HG03066 (cell line): ENCODE measurements around the gene JMJD1C.

Experiments used
- ATAC-seq: cut with Tn5 transposase; IDR thresholded peaks from one replicate; pipeline ENCODE4 v1.9.1; 2021; ENCODE audit warnings: low read depth; ENCODE audit not compliant: unreplicated experiment

JMJD1C gene

GRCh38 chr10:63483983-63484382 is 18.2 kb upstream of the JMJD1C start:
- no peak for ATAC-seq

GRCh38 chr10:63481815-63482421 is 16.1 kb upstream of the JMJD1C start:
- ATAC-seq = no peak

GRCh38 chr10:63480237-63480636 is 14.5 kb upstream of the JMJD1C start:
- ATAC-seq = no peak

- ATAC-seq = no peak
Measured at GRCh38 chr10:63478564-63478963, 12.8 kb upstream of the JMJD1C start.

DNA sequence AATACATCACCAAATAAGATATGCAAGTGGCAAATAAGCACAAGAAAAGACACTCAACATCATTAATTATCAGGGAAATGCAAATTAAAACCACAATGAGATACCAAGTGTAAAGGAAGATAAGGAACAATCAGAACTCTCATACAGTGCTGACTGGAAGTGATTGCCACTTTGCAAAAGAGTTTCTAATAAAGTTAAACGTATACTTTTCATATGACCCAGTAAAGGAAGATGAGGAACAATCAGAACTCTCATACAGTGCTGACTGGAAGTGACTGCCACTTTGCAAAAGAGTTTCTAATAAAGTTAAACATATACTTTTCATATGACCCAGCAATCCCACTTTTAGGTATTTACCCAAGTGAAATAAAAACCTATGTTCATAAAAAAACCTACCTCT is 12.2 kb upstream of the JMJD1C start:
- no peak for ATAC-seq

- ATAC-seq = no peak
Measured at GRCh38 chr10:63474488-63474887, 8.7 kb upstream of the JMJD1C start.

DNA sequence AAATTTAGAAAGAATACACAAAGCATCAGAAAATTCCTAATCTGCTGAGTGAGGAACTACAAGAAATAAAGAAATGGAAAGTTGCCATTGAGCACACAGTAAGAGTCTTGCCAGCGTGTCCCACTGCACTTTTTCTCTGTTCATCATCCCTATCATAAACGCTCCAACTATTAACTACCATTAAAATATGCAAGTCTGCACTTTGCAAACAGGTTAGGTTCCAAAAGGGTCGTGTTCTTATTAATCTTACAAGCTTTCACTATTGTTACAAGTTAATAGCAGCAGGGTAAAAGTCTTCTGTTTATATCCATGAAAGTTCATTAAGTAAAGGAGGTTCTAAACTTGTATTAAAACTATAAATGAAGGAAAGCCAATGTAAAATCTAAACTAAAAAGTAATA is 5.2 kb upstream of the JMJD1C start:
- ATAC-seq = no peak

DNA sequence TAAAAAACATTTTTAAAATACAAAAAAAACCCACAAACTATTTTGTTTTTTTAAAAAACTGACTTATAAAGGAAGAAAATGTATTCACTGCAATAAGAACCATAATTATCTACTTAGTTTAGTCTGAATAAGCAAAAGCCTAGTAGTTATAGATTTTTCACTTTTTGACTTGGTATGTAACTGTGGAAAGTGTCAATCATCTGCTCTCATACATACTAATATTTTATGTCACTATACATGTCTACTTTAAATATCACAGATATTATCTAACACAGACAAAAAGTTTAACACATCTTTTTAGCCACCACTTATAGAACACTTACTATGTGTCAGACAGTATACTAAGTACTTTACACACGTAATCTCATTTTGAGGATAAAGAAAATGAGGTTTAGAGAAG is 3.2 kb upstream of the JMJD1C start:
- ATAC-seq = no peak

DNA sequence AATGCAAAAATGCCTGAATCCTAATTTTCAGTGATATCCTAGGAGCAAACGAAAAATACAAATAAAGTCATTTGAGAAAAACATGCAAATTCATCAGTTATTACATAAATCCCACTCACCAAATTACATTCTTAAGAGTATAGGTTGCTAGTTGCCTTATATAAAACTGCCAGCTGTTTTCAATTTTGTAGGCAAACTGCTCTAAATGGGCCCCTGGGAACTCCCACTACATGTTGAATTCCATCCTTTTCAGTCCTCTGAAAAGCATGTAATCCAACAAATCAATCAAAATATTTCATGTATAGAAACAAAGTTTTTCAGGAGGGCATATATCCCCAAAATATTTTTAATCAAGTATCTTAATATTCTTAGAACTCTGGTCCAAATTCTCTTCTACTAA is 2.1 kb upstream of the JMJD1C start:
- ATAC-seq = no peak

DNA sequence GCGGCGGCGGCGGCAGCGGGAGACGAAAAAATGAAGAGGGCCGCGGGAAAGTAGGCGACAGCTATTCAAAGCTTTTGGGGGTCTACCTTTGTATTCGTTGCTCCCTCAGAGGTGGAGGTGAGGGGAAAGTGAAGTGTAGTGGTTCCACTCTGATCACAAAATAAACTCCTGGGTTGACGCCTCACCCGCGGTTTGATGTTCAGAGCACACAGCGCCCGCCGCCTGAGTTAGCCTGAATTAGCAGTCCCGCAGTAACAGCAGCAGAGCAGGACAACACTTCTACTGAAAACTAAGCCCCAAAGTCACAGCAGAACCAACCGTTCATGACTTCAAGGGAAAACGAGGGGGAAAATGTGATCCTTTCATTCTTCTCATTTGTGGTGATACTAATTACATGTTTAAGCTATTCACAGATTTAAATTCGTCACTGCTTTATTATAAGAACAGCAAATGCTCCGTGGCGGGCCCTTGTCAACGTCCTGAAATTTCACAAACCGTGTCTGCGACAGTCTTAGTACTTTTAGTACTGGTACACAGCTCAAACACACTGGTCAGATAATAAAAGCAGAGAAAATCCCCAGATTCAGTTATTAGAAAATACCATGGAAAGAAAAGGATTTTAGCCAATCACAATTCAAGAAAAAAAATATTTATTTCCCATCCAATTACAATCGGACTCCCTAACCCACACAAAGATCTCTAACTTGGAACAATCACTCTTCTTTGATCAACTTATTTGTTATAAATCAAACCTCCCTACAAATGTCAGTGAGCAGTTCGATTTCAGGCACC is 563 bp upstream of the JMJD1C start:
- peak; percentile 27 for ATAC-seq

GRCh38 chr10:63464402-63465292 is 1.1 kb downstream of the JMJD1C start:
- peak; percentile 47 for ATAC-seq

DNA sequence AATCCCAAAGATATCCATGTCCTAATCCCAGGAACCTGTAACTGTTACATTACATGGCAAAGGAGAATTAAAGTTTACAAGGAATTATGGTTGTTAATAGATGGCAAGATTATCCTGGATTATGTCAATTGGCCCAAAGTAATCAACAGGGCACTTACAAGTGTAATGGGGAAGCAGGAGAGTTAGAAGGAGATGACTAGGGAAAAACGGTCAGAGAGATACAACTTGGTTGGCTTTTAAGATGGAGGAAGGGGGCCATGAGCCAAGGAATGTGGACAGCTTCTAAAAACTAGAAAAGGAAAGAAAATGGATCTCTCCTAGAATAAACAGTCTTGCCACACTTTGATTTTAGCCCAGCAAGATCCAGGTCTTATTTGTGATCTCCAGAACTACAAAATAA is 3.3 kb downstream of the JMJD1C start:
- no peak for ATAC-seq

DNA sequence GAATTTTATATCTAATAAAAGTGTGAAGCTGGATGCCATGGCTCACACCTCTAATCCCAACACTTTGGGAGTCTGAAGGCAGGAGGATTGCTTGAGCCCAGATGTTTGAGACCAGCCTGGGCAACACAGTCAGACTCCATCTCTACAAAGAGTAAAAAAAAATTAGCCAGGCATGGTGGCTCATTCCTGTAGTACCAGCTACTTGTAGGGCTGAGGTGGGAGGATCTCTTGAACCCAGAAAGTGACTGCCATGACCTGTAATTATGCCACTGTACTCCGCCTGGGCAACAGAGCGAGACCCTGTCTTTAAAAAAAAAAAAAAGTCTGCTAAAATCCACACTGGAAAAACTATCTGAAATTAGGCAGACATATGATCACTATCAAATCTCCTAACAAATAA is 7.6 kb downstream of the JMJD1C start:
- no peak for ATAC-seq

DNA sequence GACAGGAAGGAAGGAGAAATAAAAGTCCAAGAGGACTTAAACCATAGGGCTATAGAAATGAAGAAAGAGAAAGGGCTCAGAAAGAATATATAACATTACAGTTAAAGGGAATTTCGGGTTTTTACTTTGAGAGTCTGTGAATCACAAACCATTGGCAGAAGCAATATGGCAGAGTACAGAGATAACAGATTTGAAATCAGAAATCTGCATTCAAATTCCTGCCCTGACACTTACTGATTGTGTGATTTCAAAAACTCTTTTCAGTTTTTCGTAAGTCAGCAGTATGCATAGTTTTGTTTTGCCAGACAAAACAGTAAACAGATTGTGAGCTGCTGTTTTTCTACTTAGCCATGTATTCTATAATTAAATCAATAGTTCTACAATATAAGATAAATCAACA is 8.2 kb downstream of the JMJD1C start:
- no peak for ATAC-seq

GRCh38 chr10:63456437-63457210 is 9.2 kb downstream of the JMJD1C start:
- ATAC-seq = no peak

DNA sequence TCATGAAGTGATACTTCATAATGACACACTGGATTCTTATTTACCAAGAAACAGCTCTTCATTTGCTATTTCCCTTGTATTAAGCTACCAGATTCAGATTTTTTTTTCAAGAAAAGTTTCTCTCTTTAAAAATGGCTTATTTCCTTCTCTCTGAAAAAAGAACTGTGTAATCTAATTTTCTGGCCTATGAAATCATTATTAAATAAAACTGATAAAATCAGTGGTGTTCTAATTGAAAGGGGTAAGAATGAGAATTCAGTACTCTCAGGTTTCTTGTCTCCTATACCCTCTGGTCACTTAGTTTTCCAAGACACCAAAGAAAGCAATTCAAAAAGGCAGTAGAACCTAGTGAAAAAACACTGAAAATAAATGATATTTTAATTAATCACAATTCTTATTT is 10.3 kb downstream of the JMJD1C start:
- ATAC-seq = no peak

DNA sequence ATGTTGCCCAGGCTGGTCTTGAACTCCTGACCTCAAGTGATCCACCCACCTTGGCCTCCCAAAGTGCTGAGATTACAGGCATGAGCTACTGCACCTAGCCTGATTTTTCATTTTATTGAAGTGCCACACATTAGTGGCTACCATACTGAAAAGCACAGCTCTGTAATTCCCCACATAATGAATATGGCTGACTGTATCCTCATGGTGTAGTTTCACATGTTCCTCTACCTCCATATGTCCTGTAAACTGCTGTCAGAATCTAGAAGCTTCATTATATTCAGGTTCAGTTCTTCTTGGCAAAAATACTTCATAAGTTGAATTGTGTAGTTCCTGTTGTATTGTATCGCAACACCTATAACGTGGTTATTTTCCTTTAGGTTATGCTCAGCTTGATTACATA is 11.1 kb downstream of the JMJD1C start:
- no peak for ATAC-seq

DNA sequence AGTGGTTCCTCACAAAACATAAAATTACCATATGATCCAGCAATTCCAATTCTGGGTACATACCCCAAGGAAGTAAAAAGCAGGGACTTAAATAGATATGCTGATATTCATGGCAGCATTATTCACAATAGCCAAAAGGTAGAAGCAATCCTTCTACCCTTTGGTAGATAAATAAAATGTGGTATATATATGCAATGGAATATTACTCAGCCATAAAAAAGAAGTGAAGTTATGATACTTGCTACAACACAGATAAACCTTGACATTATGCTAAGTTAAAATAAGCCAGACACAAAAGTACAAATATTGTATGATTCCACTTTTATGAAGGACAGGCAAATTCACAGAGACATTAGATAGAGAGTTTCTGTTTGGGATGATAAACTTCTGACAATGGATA is 13.3 kb downstream of the JMJD1C start:
- ATAC-seq = no peak

DNA sequence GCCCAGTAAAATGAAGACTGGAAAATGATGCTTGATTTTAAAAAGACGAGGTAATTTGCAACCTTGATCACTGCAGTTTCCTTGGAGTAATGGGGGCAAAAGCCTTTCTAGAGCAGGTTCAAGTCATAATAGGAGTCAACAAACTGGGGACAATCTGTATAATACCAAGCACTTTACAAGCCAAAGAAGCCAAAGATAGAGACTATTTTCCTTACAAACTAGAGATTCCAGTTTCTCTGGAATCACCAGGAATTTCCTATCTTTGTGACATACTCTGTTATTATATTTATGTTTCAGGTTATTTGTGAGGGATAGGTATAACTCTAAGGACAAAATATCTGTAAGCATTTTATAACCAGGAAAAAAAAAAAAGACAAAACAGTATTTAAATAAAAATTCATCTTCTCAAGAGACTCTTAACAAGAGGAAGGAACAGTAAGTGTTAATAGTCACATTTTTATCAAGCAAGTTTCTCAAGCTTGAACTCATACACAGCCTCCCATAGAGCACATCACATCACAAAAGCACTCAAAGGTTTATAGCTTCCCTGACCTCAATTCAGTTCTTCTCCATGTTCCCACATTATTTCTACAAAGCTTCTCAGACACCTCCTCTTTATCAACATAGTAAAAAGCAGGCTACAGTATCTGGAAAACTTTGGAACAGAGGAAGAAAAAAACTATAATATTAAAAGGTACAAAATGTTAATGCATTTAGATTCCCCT is 18.9 kb downstream of the JMJD1C start:
- ATAC-seq = no peak

DNA sequence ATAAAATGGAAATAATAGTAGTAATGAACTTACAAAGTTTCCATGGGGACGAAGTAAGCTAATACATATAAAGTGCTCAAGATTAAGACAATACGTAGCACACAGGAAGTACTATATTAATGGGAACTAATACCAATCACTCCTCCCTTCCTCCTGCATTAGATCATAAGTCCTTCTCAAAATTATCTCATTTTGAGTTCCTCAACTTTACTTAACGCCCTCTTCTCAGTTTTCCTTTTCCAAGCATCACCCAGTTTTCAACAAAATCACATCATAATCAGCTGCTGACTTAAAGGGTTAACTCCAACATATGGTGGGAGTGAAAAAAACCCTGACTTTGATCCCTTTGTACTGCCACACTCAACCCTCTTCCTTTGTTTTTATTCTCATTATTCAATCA is 24.4 kb downstream of the JMJD1C start:
- ATAC-seq = no peak
